Fibroblast of the aortic adventitia (primary cell): ENCODE measurements around the gene SLC17A2. TPM values are rescaled to one million over a fixed set of nuclear protein-coding genes. Genes with fewer than 3 reads are reported as not detected.

Experiments used
- DNase-seq: peaks from one replicate; pipeline ENCODE4 v3.0.0-alpha.2; 2010; ENCODE audit warnings: low read depth
- H3K4me3 ChIP-seq: 2 replicates; pipeline ENCODE4 v1.5.1; 2011; ENCODE audit warnings: low read depth, mild to moderate bottlenecking, control low read depth, low read length, moderate library complexity
- total RNA-seq: library from RNA; depleted of rRNA; stranded (reverse); fragments of >200 nt; gene quantifications from 2 replicates; pipeline ENCODE4 v1.2.3, GENCODE V29; 2012; ENCODE audit warnings: low replicate concordance
- TF ChIP-seq, protein P1 (sequence below): IDR thresholded peaks from 2 replicates; pipeline ENCODE4 v1.5.1; 2011; ENCODE audit warnings: mild to moderate bottlenecking, low read length, control low read depth, inconsistent platforms; ENCODE audit not compliant: insufficient read depth

The SLC17A2 gene
- total RNA-seq, 1 donor: 0.09 TPM

DNA sequence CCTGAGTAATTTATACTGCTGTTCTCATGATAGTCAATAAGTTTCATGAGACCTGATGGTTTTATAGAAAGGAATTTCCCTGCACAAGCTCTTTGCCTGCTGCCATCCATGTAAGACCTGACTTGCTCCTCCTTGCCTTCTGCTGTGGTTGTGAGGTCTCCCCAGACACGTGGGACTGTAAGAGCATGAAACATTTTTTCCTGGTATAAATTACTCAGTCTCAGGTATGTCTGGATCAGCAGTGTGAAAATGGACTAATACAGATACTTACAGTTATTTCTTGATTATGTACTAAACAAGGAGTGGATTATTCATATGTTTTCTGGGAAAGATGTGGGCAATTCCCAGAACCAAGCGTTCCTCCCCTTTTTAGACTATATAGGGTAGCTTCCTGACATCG is 30.2 kb upstream of the SLC17A2 start:
- TF ChIP-seq, protein P1, sequence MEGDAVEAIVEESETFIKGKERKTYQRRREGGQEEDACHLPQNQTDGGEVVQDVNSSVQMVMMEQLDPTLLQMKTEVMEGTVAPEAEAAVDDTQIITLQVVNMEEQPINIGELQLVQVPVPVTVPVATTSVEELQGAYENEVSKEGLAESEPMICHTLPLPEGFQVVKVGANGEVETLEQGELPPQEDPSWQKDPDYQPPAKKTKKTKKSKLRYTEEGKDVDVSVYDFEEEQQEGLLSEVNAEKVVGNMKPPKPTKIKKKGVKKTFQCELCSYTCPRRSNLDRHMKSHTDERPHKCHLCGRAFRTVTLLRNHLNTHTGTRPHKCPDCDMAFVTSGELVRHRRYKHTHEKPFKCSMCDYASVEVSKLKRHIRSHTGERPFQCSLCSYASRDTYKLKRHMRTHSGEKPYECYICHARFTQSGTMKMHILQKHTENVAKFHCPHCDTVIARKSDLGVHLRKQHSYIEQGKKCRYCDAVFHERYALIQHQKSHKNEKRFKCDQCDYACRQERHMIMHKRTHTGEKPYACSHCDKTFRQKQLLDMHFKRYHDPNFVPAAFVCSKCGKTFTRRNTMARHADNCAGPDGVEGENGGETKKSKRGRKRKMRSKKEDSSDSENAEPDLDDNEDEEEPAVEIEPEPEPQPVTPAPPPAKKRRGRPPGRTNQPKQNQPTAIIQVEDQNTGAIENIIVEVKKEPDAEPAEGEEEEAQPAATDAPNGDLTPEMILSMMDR: no peak
- no peak for DNase-seq
- no peak overlapping the region for H3K4me3 ChIP-seq

DNA sequence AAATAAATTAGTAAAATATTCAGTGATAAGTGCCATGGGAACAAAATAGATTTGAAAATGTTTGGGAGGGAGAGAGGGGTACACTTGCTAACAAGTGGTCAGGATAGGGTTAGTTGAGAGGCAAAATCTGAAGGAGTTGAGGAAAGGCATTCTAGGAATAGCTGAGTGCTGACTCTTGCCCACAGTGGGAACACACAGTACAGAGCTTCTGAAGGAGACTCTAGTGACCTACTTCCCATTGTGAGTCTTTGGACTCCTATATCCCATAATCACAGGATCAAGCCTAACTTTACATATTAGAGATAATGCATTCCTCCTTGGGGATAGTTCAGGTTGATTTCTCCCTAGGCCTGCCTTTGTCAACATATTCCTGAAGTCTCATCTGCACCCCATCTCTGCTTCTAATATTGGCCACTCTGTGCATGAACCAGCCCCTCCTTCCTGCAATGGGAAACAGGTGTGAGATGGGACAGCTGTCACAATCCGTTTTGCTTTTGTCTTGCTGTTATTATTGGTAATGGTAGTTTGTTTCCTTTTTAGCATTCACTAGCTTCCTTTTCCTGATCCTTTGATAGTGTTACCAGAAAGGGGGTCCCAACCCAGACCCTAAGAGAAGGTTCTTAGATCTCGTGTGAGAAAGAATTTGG is 29.5 kb upstream of the SLC17A2 start:
- TF ChIP-seq, protein P1: no peak
- no peak for DNase-seq
- H3K4me3 ChIP-seq: no peak overlapping the region

DNA sequence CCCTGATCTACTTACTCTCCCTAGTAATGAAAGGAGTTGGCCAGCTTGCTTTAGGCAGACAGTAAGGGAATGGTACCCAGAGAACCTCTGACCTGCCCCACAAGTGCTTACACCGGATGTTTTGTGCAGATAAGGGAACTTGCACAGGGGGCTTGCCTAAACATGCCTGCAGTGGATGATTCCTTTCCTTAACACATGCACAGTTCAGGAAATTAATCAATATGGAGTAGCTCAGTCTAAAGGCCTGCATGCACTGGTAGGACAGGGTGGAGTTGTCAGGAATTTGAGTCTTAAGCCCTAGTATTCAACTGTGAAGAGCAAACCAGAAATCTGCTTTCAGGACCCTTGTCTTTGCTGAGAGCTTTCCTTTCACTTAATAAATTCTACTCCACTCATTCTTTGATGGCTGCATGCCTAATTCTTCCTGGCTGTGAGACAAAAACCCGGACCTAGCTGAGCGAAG is 28.2 kb upstream of the SLC17A2 start:
- TF ChIP-seq, protein P1: no peak
- DNase-seq: peak; percentile 10
- H3K4me3 ChIP-seq: no peak overlapping the region

DNA sequence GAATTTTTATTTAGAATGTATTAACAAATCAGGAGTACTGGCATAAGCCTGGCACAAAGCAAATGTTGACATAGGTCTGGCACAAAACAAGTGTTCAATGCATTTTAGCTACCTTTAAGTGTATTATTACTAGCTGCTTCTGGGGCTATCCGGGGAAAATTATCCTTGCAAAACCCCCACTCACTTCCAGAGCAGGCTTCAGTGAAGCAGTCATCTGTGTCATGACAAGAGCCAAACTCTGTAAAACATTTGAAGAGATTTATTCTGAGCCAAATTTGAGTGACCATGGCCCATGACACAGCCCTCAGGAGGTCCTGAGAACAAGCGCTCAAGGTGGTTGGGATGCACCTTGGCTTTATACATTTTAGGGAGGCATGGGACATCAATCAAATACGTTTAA is 25.7 kb upstream of the SLC17A2 start:
- no peak overlapping the region for H3K4me3 ChIP-seq
- TF ChIP-seq, protein P1: no peak
- no peak for DNase-seq

DNA sequence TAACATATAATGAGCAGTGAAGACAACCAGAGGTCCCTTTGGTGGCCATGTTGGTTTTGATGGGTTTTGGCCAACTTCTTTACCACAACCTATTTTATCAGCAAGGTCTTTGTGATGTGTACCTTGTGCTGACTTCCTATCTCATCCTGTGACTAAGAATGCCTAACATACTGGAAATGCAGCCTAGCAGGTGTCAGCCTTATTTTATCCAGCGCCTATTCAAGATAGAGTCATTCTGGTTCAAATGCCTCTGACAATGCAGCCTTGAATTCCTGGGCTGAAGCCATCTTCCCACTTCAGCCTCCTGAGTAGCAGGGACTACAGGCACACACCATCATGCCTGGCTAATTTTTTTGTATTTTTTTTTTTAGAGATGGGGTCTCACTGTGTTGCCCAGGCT is 24.3 kb upstream of the SLC17A2 start:
- H3K4me3 ChIP-seq: no peak overlapping the region
- TF ChIP-seq, protein P1: no peak
- DNase-seq: no peak

DNA sequence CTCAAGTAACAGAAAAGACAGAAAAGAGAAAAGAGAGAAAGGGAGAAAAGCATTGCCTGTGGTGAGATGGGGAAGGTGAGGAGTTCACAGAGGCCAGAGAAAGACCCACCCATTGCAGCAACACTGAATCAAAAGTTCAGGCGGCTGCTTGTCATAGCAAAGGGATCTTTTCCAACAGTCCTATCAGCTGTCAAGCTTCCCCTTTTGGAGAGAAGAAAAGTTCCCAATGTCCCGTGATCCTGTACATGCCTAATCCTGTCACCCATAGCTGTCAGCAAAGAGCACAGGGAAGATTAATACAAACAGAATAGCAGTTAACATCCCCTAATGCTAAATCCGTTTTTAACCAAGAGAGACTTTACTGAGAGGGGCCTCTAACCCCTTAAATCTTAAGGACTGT is 23.2 kb upstream of the SLC17A2 start:
- H3K4me3 ChIP-seq: no peak overlapping the region
- TF ChIP-seq, protein P1: no peak
- DNase-seq: no peak

DNA sequence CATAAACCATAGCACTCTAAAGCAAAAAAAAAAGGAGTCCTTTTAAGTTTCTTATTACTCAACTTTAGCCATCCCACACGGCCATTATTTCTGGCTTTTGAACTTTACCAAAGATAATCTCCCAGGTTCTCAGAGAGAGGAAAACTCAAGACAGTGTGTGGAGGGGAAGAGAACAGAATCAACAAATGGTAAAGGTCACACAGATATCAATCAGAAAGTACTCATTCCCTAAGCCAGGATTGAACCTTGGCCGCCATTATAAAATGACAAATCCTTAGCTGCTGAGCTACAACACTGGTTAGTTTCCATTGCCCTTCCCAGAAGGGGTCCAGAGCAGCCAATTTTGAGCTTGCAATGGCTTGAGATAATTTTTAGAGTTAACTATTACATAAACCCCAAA is 22.0 kb upstream of the SLC17A2 start:
- TF ChIP-seq, protein P1: no peak
- DNase-seq: no peak
- H3K4me3 ChIP-seq: no peak overlapping the region
